Measurements from ENCODE around the gene MAP4K4. TPM values are rescaled to one million over a fixed set of nuclear protein-coding genes. Genes with fewer than 3 reads are reported as not detected.

Gene MAP4K4
- total and polyA plus RNA-seq, 7 experiments from 2014 or later, result 13.6 to 138 (median 121) TPM

GRCh38 chr2:101843048-101843447 is 145.5 kb downstream of the MAP4K4 start:
- DNase-seq (no peak), ATAC-seq (no peak)
- Histone ChIP-seq H3K4me1 (ENCODE audit: control insufficient read depth in 2 of 2, insufficient read depth in 2 of 2, low read length in 2 of 2) (peaks cover 0 to 8% of the 10 kb centered on the region in 2 donors), H3K9me3 (ENCODE audit: control insufficient read depth in 2 of 3, low read length in 3 of 3) (no peaks in the 10 kb centered on the region), H3K27me3 (ENCODE audit: control insufficient read depth in 2 of 2, insufficient read depth in 2 of 2, low read length in 2 of 2) (no peaks in the 10 kb centered on the region), H3K27ac (ENCODE audit: low read depth, low read length) (no peak overlapping the region), H3K36me3 (ENCODE audit: control insufficient read depth in 2 of 3, insufficient read depth in 3 of 3, low read length in 3 of 3) (peaks cover 21 to 76% (median 37%) of the 10 kb centered on the region in 3 experiments), H3K4me3 (ENCODE audit: low read length) (no peak overlapping the region)
- intact Hi-C loops (cut with micrococcal nuclease), result no loop called here
- ChIA-PET CTCF (no interaction called here), POLR2A (no interaction called here)
- Mint-ChIP-seq H3K4me1 (peaks cover 23 to 59% (median 53%) of the 10 kb centered on the region in 7 donors), H3K27ac (peak overlapping the region in 7 of 9 donors; percentile 2 to 64 (median 41)), H3K27me3 (no peaks in the 10 kb centered on the region), H3K4me3 (peak overlapping the region in 2 of 10 donors; percentile 47 to 66), H3K9me3 (no peaks in the 10 kb centered on the region), H3K36me3 (peaks cover 36 to 51% (median 43%) of the 10 kb centered on the region in 5 donors)

- H3K36me3 ChIP-seq (ENCODE audit: control insufficient read depth in 2 of 3, insufficient read depth in 3 of 3, low read length in 3 of 3), result peaks cover 21 to 76% (median 37%) of the 10 kb centered on the region in 3 experiments
- CTCF ChIA-PET, result no interaction called here
- no peak overlapping the region for H3K4me3 ChIP-seq (ENCODE audit: low read length)
- no peaks in the 10 kb centered on the region for H3K9me3 Mint-ChIP-seq
- H3K27me3 ChIP-seq (ENCODE audit: control insufficient read depth in 2 of 2, insufficient read depth in 2 of 2, low read length in 2 of 2), result no peaks in the 10 kb centered on the region
- H3K27me3 Mint-ChIP-seq, result no peaks in the 10 kb centered on the region
- peak overlapping the region in 8 of 9 donors; percentile 2 to 81 (median 40) for H3K27ac Mint-ChIP-seq
- ATAC-seq, result no peak
- no peak for DNase-seq
- H3K27ac ChIP-seq (ENCODE audit: low read depth, low read length), result no peak overlapping the region
- peaks cover 0 to 8% of the 10 kb centered on the region in 2 donors for H3K4me1 ChIP-seq (ENCODE audit: control insufficient read depth in 2 of 2, insufficient read depth in 2 of 2, low read length in 2 of 2)
- intact Hi-C loops (cut with micrococcal nuclease), result no loop called here
- POLR2A ChIA-PET, result no interaction called here
- H3K36me3 Mint-ChIP-seq, result peaks cover 32 to 47% (median 43%) of the 10 kb centered on the region in 5 donors
- no peak overlapping the region for H3K4me3 Mint-ChIP-seq
- no peaks in the 10 kb centered on the region for H3K9me3 ChIP-seq (ENCODE audit: control insufficient read depth in 2 of 3, low read length in 3 of 3)
- H3K4me1 Mint-ChIP-seq, result peaks cover 23 to 56% (median 50%) of the 10 kb centered on the region in 7 donors
Observed at GRCh38 chr2:101843471-101843870, 146.0 kb downstream of the MAP4K4 start.

- Mint-ChIP-seq H3K27ac (peak overlapping the region in 3 of 9 donors; percentile 16 to 34 (median 25)), H3K4me3 (no peak overlapping the region), H3K9me3 (no peaks in the 10 kb centered on the region), H3K4me1 (peaks cover 23 to 56% (median 52%) of the 10 kb centered on the region in 7 donors), H3K27me3 (no peaks in the 10 kb centered on the region), H3K36me3 (peaks cover 30 to 53% (median 41%) of the 10 kb centered on the region in 5 donors)
- CTCF ChIA-PET, result no interaction called here
- H3K27me3 ChIP-seq (ENCODE audit: control insufficient read depth in 2 of 2, insufficient read depth in 2 of 2, low read length in 2 of 2), result no peaks in the 10 kb centered on the region
- POLR2A ChIA-PET, result interaction anchor here (0.7 kb wide), 1 partner anchor 16 kb away, joined by 5 read pairs; no protein-coding TSS in a partner anchor
- no peak for DNase-seq
- H3K4me1 ChIP-seq (ENCODE audit: control insufficient read depth in 2 of 2, insufficient read depth in 2 of 2, low read length in 2 of 2), result peaks cover 0 to 8% of the 10 kb centered on the region in 2 donors
- H3K36me3 ChIP-seq (ENCODE audit: control insufficient read depth in 2 of 3, insufficient read depth in 3 of 3, low read length in 3 of 3), result peaks cover 21 to 75% (median 37%) of the 10 kb centered on the region in 3 experiments
- intact Hi-C loops (cut with micrococcal nuclease), result no loop called here
- no peaks in the 10 kb centered on the region for H3K9me3 ChIP-seq (ENCODE audit: control insufficient read depth in 2 of 3, low read length in 3 of 3)
- H3K4me3 ChIP-seq (ENCODE audit: low read length), result no peak overlapping the region
- ATAC-seq, result no peak
- H3K27ac ChIP-seq (ENCODE audit: low read depth, low read length), result no peak overlapping the region
Observed at GRCh38 chr2:101844055-101844635, 146.6 kb downstream of the MAP4K4 start.

DNA sequence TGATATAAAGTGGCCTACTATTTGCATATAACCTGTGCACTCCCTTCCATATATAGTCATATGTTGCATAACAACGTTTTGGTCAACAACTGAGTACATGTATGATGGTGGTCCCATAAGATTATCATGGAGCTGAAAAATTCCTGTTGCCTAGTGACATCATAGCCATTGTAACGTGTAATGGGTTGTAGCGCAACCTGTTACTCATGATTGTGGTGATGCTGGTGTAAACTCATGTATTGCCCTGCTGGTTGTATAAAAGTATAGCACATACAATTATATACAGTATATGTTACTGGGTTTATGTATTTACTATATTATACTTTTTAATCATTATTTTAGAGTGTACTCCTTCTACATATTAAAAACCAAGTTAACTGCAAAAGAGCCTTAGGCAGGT is 149.5 kb downstream of the MAP4K4 start:
- H3K4me3 ChIP-seq (ENCODE audit: low read length), result no peak overlapping the region
- ChIA-PET CTCF (interaction anchor here (1.0 to 1.4 kb wide), 3 partner anchors 10 to 428 kb away, joined by 3 to 8 read pairs (median 7); no protein-coding TSS in a partner anchor), POLR2A (no interaction called here)
- peaks cover 13 to 75% (median 28%) of the 10 kb centered on the region in 3 experiments for H3K36me3 ChIP-seq (ENCODE audit: control insufficient read depth in 2 of 3, insufficient read depth in 3 of 3, low read length in 3 of 3)
- no peak for ATAC-seq
- no peaks in the 10 kb centered on the region for H3K27me3 ChIP-seq (ENCODE audit: control insufficient read depth in 2 of 2, insufficient read depth in 2 of 2, low read length in 2 of 2)
- Mint-ChIP-seq H3K27me3 (no peaks in the 10 kb centered on the region), H3K36me3 (peaks cover 23 to 41% (median 33%) of the 10 kb centered on the region in 5 donors), H3K4me1 (peaks cover 14 to 48% (median 32%) of the 10 kb centered on the region in 7 donors), H3K4me3 (no peak overlapping the region), H3K9me3 (no peaks in the 10 kb centered on the region), H3K27ac (no peak overlapping the region)
- intact Hi-C loops (cut with micrococcal nuclease), result no loop called here
- no peak overlapping the region for H3K27ac ChIP-seq (ENCODE audit: low read depth, low read length)
- H3K9me3 ChIP-seq (ENCODE audit: control insufficient read depth in 2 of 3, low read length in 3 of 3), result no peaks in the 10 kb centered on the region
- peaks cover 0 to 5% of the 10 kb centered on the region in 2 donors for H3K4me1 ChIP-seq (ENCODE audit: control insufficient read depth in 2 of 2, insufficient read depth in 2 of 2, low read length in 2 of 2)
- no peak for DNase-seq

- intact Hi-C loops (cut with micrococcal nuclease), result no loop called here
- H3K27ac ChIP-seq (ENCODE audit: low read depth, low read length), result no peak overlapping the region
- no peaks in the 10 kb centered on the region for H3K27me3 Mint-ChIP-seq
- peaks cover 25 to 39% (median 27%) of the 10 kb centered on the region in 5 donors for H3K36me3 Mint-ChIP-seq
- ChIA-PET POLR2A (no interaction called here), CTCF (interaction anchor here (1.0 to 1.4 kb wide), 3 partner anchors 9 to 429 kb away, joined by 3 to 8 read pairs (median 7); no protein-coding TSS in a partner anchor)
- DNase-seq (no peak), ATAC-seq (no peak)
- H3K36me3 ChIP-seq (ENCODE audit: control insufficient read depth in 2 of 3, insufficient read depth in 3 of 3, low read length in 3 of 3), result peaks cover 12 to 74% (median 28%) of the 10 kb centered on the region in 3 experiments
- H3K4me1 ChIP-seq (ENCODE audit: control insufficient read depth in 2 of 2, insufficient read depth in 2 of 2, low read length in 2 of 2), result no peaks in the 10 kb centered on the region
- no peak overlapping the region for H3K4me3 Mint-ChIP-seq
- H3K4me3 ChIP-seq (ENCODE audit: low read length), result no peak overlapping the region
- peaks cover 6 to 40% (median 25%) of the 10 kb centered on the region in 7 donors for H3K4me1 Mint-ChIP-seq
- no peaks in the 10 kb centered on the region for H3K27me3 ChIP-seq (ENCODE audit: control insufficient read depth in 2 of 2, insufficient read depth in 2 of 2, low read length in 2 of 2)
- peak overlapping the region in 1 of 9 donors; percentile 5 for H3K27ac Mint-ChIP-seq
- no peaks in the 10 kb centered on the region for H3K9me3 Mint-ChIP-seq
- H3K9me3 ChIP-seq (ENCODE audit: control insufficient read depth in 2 of 3, low read length in 3 of 3), result no peaks in the 10 kb centered on the region
Observed at GRCh38 chr2:101847661-101848339, 150.3 kb downstream of the MAP4K4 start.

- no peak for DNase-seq
- peaks cover 0 to 40% (median 21%) of the 10 kb centered on the region in 7 donors for H3K4me1 Mint-ChIP-seq
- H3K36me3 Mint-ChIP-seq, result peaks cover 15 to 37% (median 24%) of the 10 kb centered on the region in 5 donors
- no peaks in the 10 kb centered on the region for H3K9me3 Mint-ChIP-seq
- H3K27me3 Mint-ChIP-seq, result no peaks in the 10 kb centered on the region
- no peak overlapping the region for H3K27ac ChIP-seq (ENCODE audit: low read depth, low read length)
- no peak overlapping the region for H3K4me3 Mint-ChIP-seq
- H3K9me3 ChIP-seq (ENCODE audit: control insufficient read depth in 2 of 3, low read length in 3 of 3), result no peaks in the 10 kb centered on the region
- intact Hi-C loops (cut with micrococcal nuclease), result no loop called here
- peaks cover 12 to 73% (median 21%) of the 10 kb centered on the region in 3 experiments for H3K36me3 ChIP-seq (ENCODE audit: control insufficient read depth in 2 of 3, insufficient read depth in 3 of 3, low read length in 3 of 3)
- ATAC-seq, result no peak
- no peak overlapping the region for H3K4me3 ChIP-seq (ENCODE audit: low read length)
- peak overlapping the region in 7 of 9 donors; percentile 33 to 74 (median 61) for H3K27ac Mint-ChIP-seq
- no peaks in the 10 kb centered on the region for H3K4me1 ChIP-seq (ENCODE audit: control insufficient read depth in 2 of 2, insufficient read depth in 2 of 2, low read length in 2 of 2)
- ChIA-PET POLR2A (interaction anchor here (0.8 kb wide), 1 partner anchor 820 kb away, joined by 3 read pairs; no protein-coding TSS in a partner anchor), CTCF (no interaction called here)
- H3K27me3 ChIP-seq (ENCODE audit: control insufficient read depth in 2 of 2, insufficient read depth in 2 of 2, low read length in 2 of 2), result no peaks in the 10 kb centered on the region
Observed at GRCh38 chr2:101848769-101849410, 151.4 kb downstream of the MAP4K4 start.
